HepG2 (cell line): Measurements from ENCODE around the gene GRIA3.

Source experiments
- CTCF ChIP-seq: sonication (generic); formaldehyde crosslinking; IDR thresholded peaks from 2 replicates; pipeline ENCODE4 v1.5.0; 2020; ENCODE audit warnings: mild to moderate bottlenecking, missing genetic modification reagents, moderate library complexity
- DMAP1 ChIP-seq: IDR thresholded peaks from 2 replicates; pipeline ENCODE4 v1.6.1; 2016
- ETV6 ChIP-seq: sonication (generic); formaldehyde crosslinking; conservative IDR thresholded peaks from 2 replicates; pipeline ENCODE4 v1.4.0; 2020; ENCODE audit warnings: missing genetic modification reagents
- MXI1 ChIP-seq: IDR thresholded peaks from 3 replicates; pipeline ENCODE4 v1.6.1; 2012; ENCODE audit warnings: low read depth, low read length, inconsistent platforms, borderline replicate concordance
- POLR2AphosphoS5 ChIP-seq: IDR thresholded peaks from 2 replicates; pipeline ENCODE4 v1.6.1; 2012; ENCODE audit warnings: low read depth, low read length
- TAF1 ChIP-seq: sonication (generic); formaldehyde crosslinking; IDR thresholded peaks from 2 replicates; pipeline ENCODE4 v1.4.0; 2020; ENCODE audit warnings: missing genetic modification reagents
- ZNF432 ChIP-seq: sonication (generic); formaldehyde crosslinking; IDR thresholded peaks from 2 replicates; pipeline ENCODE4 v1.5.0; 2020; ENCODE audit warnings: missing genetic modification reagents, mild to moderate bottlenecking, borderline replicate concordance

- TF ChIP-seq POLR2AphosphoS5 (no peak), ZNF432 (no peak), TAF1 (CRISPR knock-in tag) (no peak), ETV6 (CRISPR knock-in tag) (no peak), MXI1 (no peak), DMAP1 (CRISPR knock-in tag) (no peak), CTCF (no peak)
Observed at GRCh38 chrX:123424546-123424945, 240.5 kb downstream of the GRIA3 start.
